GM12872 (cell line): ENCODE data around the gene HMX2.

Experiments
- CTCF ChIP-seq: IDR thresholded peaks from 3 replicates; pipeline ENCODE4 v1.5.1; 2011; ENCODE audit warnings: low read depth, mild to moderate bottlenecking, low read length, moderate library complexity; ENCODE audit not compliant: insufficient read depth

HMX2 gene

DNA sequence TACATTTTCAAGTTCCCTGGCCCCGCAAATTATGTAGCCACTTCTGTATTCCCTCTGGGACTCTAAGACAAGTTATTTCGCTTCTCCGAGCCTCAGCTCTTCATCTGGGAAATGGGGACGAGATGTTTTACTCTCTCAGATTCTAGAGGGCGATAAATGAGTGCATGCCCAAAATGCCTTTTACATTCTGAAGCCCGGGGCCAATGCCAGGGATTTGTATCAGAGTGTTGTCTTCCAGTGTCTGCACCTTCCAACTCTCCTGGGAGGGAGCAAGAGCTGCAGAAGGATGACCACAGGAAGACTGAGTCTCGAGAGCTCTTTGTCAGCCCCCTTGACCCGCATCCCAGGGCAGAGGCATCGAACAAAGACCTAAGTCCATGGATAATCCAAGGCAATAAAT lies 46.1 kb downstream of the HMX2 start:
- TF ChIP-seq CTCF: no peak
